GM23338 (cell line): ENCODE measurements around the gene ITIH5. TPM values are rescaled to one million over a fixed set of nuclear protein-coding genes. Genes with fewer than 3 reads are reported as not detected.

ENCODE experiments used
- ATAC-seq: fragments of 200-7000 bp; cut with Tn5 transposase; 3 replicates; pipeline ENCODE4 v1.9.1; 2020
- DNase-seq: peaks from one replicate; pipeline ENCODE4 v3.0.0-alpha.2; 2015; ENCODE audit warnings: low spot score
- H2AFZ ChIP-seq: fragments of 200-600 bp; sonication (generic); 2 replicates; pipeline ENCODE4 v1.8.0; 2016; ENCODE audit warnings: antibody characterized with exemption, mild to moderate bottlenecking, moderate library complexity
- H3F3A ChIP-seq: fragments of 200-600 bp; sonication (generic); replicated peaks from 2 replicates; pipeline ENCODE4 v1.8.0; 2017; ENCODE audit warnings: antibody characterized with exemption, mixed run types, low read depth
- H3K27ac ChIP-seq: fragments of 200-600 bp; sonication (generic); 2 replicates; pipeline ENCODE4 v1.6.1; 2016; ENCODE audit warnings: low read depth
- H3K27me3 ChIP-seq: fragments of 200-600 bp; sonication (generic); 2 replicates; pipeline ENCODE4 v1.8.0; 2016; ENCODE audit warnings: mild to moderate bottlenecking, mixed run types, moderate library complexity; ENCODE audit not compliant: insufficient read depth
- H3K36me3 ChIP-seq: fragments of 200-600 bp; sonication (generic); 2 replicates; pipeline ENCODE4 v1.8.0; 2016; ENCODE audit warnings: mild to moderate bottlenecking; ENCODE audit not compliant: insufficient read depth
- H3K4me1 ChIP-seq: fragments of 200-600 bp; sonication (generic); 2 replicates; pipeline ENCODE4 v1.8.0; 2016; ENCODE audit warnings: mild to moderate bottlenecking, moderate library complexity; ENCODE audit not compliant: insufficient read depth
- H3K4me2 ChIP-seq: fragments of 200-600 bp; sonication (generic); 2 replicates; pipeline ENCODE4 v1.7.1; 2017; ENCODE audit warnings: mixed run types
- H3K4me3 ChIP-seq: fragments of 200-600 bp; sonication (generic); 2 replicates; pipeline ENCODE4 v1.6.1; 2016; ENCODE audit warnings: mixed run types
- H3K79me2 ChIP-seq: fragments of 200-600 bp; sonication (generic); replicated peaks from 2 replicates; pipeline ENCODE4 v1.8.0; 2017; ENCODE audit warnings: mild to moderate bottlenecking; ENCODE audit not compliant: insufficient read depth
- H3K9me2 ChIP-seq: fragments of 200-600 bp; sonication (generic); 2 replicates; pipeline ENCODE4 v1.8.0; 2017; ENCODE audit not compliant: insufficient read depth
- H4K20me1 ChIP-seq: fragments of 200-600 bp; sonication (generic); replicated peaks from 2 replicates; pipeline ENCODE4 v1.8.0; 2017; ENCODE audit warnings: mild to moderate bottlenecking; ENCODE audit not compliant: insufficient read depth
- H3K27ac Mint-ChIP-seq: 2 replicates; pipeline ENCODE4 v1.8.0; 2020; ENCODE audit warnings: inconsistent platforms, mild to moderate bottlenecking, moderate library complexity, mixed read lengths
- H3K27me3 Mint-ChIP-seq: 3 replicates; pipeline ENCODE4 v1.8.0; 2022; ENCODE audit warnings: low read depth, mild to moderate bottlenecking, moderate library complexity, mixed read lengths, inconsistent platforms; ENCODE audit not compliant: insufficient read depth, poor library complexity
- H3K36me3 Mint-ChIP-seq: 3 replicates; pipeline ENCODE4 v1.8.0; 2021; ENCODE audit warnings: low read depth, mild to moderate bottlenecking, inconsistent platforms, moderate library complexity, mixed read lengths
- H3K4me1 Mint-ChIP-seq: 3 replicates; pipeline ENCODE4 v1.8.0; 2020; ENCODE audit warnings: mild to moderate bottlenecking, inconsistent platforms, mixed read lengths
- H3K4me3 Mint-ChIP-seq: 3 replicates; pipeline ENCODE4 v1.8.0; 2021; ENCODE audit warnings: moderate library complexity, mild to moderate bottlenecking, inconsistent platforms, mixed read lengths
- H3K9me3 Mint-ChIP-seq: 3 replicates; pipeline ENCODE4 v1.8.0; 2020; ENCODE audit warnings: moderate library complexity, mild to moderate bottlenecking, inconsistent platforms, mixed read lengths
- JUNB ChIP-seq: IDR thresholded peaks from one replicate; pipeline ENCODE4 v1.6.1; 2016; ENCODE audit warnings: antibody characterized with exemption; ENCODE audit not compliant: unreplicated experiment
- POLR2AphosphoS5 ChIP-seq: IDR thresholded peaks from 2 replicates; pipeline ENCODE4 v1.6.1; 2016; ENCODE audit warnings: antibody characterized with exemption, low read depth
- STAT1 ChIP-seq: IDR thresholded peaks from one replicate; pipeline ENCODE4 v1.6.1; 2016; ENCODE audit warnings: antibody characterized with exemption; ENCODE audit not compliant: unreplicated experiment
- ZNF114 ChIP-seq: fragments of 250-450 bp; sonication (Bioruptor Pico); IDR thresholded peaks from 2 replicates; pipeline ENCODE4 v1.5.0; 2020; ENCODE audit warnings: mild to moderate bottlenecking, moderate library complexity
- ZNF331 ChIP-seq: fragments of 250-450 bp; sonication (Bioruptor Pico); IDR thresholded peaks from 2 replicates; pipeline ENCODE4 v1.5.0; 2020; ENCODE audit warnings: low read depth, mild to moderate bottlenecking, moderate library complexity
- polyA plus RNA-seq: library from polyadenylated mRNA; unstranded; fragments of >200 nt; fragmentation: Nextera tagmentation; extraction: Ambion mirVana; gene quantifications from 2 replicates; pipeline ENCODE4 v1.2.1, GENCODE V29; 2016
- total RNA-seq: library from RNA; depleted of rRNA; stranded (reverse); fragments of >200 nt; shearing (Covaris generic); gene quantifications from 2 replicates; pipeline ENCODE4 v1.2.3, GENCODE V29; 2014
- TF ChIP-seq, protein P1 (sequence below), 2 experiments: fragments of 200-600 bp in 1 of 2; sonication (generic) in 1 of 2; conservative IDR thresholded peaks; 2 replicates each; pipeline versions ENCODE4 v1.5.1 to v1.6.1; 2016 to 2017; ENCODE audit warnings: antibody characterized with exemption in 2 of 2, low read depth in 2 of 2, mild to moderate bottlenecking in 2 of 2, moderate library complexity in 1 of 2
- TF ChIP-seq, protein P2 (sequence below): IDR thresholded peaks from one replicate; pipeline ENCODE4 v1.6.1; 2018; ENCODE audit warnings: antibody characterized with exemption; ENCODE audit not compliant: unreplicated experiment

ITIH5 gene
- total and polyA plus RNA-seq, 2 experiments from 2014 or later: 0.99 to 2.2 TPM

DNA sequence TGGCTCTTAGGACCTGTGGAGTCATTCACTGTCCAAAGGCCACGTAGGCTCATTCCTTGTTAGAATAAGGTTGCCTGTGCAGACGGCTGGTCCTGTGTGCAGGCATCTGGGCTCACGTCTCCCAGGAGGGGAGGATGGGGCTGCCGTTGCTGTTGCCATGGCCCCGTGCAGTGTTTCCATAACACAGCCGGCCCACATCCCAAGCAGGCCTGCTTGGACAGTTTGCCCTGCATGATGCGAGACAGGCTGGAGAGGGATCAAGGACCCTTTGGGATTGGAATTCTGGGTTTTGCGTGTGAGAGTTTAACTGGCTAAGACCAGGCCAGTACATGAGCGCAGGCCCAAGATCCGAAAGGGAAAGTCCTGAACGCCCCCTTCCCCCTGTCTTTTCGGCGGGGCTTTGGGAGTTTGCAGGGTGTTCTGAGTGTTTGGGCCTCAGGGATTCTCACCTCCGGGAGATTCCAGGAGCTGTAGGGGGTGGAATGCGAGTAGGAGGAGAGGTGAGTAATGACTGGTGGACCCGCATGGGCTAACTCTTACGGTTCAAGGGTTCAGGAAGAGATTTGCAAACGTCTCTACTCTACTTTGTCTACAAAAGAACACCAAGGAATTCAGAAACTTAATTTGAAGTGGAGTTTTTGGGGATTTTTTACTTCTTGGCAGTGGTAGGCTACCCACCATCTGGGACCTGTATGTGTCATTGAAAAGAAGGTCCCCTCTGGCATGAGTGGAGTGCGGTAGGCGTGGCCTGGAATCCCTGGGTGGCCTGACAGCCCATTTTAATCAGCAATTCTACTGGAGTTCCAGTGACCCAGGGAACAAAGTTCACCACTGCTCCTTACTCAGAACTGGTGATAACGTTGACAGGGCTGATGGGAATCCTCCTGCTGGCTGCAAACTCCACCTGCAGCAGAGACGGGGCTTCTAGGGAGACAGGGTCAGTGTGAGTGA is 125.4 kb downstream of the ITIH5 start:
- peaks cover 9% of the 10 kb centered on the region; the same call in 1 of the 2 replicates for H3K4me1 ChIP-seq
- peak; percentile 90 for ATAC-seq

More for the DNA sequence above, 125.4 kb downstream of the ITIH5 start:
- H3K4me3 Mint-ChIP-seq: no peak overlapping the region
- no peaks in the 10 kb centered on the region for H3K36me3 ChIP-seq
- DNase-seq: peak; percentile 69
- no peak overlapping the region for H3K4me3 ChIP-seq
- peak overlapping the region; percentile 44; the same call in 1 of the 2 replicates for H3K4me2 ChIP-seq
- H3K9me2 ChIP-seq: peaks cover 13% of the 10 kb centered on the region
- peak overlapping the region; percentile 61 for H2AFZ ChIP-seq
- no peaks in the 10 kb centered on the region for H4K20me1 ChIP-seq
- H3K79me2 ChIP-seq: no peaks in the 10 kb centered on the region
- peak overlapping the region; percentile 40; the same call in 1 of the 2 replicates for H3K27ac ChIP-seq
- peaks cover 5% of the 10 kb centered on the region; the same call in 1 of the 3 replicates for H3K9me3 Mint-ChIP-seq
- no peaks in the 10 kb centered on the region for H3F3A ChIP-seq
- H3K27ac Mint-ChIP-seq: peak overlapping the region; percentile 66
- H3K27me3 Mint-ChIP-seq: peaks cover 12% of the 10 kb centered on the region
- H3K27me3 ChIP-seq: no peaks in the 10 kb centered on the region
- TF ChIP-seq, protein P1, sequence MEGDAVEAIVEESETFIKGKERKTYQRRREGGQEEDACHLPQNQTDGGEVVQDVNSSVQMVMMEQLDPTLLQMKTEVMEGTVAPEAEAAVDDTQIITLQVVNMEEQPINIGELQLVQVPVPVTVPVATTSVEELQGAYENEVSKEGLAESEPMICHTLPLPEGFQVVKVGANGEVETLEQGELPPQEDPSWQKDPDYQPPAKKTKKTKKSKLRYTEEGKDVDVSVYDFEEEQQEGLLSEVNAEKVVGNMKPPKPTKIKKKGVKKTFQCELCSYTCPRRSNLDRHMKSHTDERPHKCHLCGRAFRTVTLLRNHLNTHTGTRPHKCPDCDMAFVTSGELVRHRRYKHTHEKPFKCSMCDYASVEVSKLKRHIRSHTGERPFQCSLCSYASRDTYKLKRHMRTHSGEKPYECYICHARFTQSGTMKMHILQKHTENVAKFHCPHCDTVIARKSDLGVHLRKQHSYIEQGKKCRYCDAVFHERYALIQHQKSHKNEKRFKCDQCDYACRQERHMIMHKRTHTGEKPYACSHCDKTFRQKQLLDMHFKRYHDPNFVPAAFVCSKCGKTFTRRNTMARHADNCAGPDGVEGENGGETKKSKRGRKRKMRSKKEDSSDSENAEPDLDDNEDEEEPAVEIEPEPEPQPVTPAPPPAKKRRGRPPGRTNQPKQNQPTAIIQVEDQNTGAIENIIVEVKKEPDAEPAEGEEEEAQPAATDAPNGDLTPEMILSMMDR (conservative IDR thresholded peaks at IDR 0.05; ENCODE audit: low read depth in 2 of 2): peak in 1 of 2 experiments; percentile 23; a peak in 2 of 4 replicates
- TF ChIP-seq JUNB: no peak
- no peak for TF ChIP-seq POLR2AphosphoS5
- TF ChIP-seq ZNF331 (CRISPR knock-in tag): no peak
- no peak for TF ChIP-seq STAT1
- TF ChIP-seq, protein P2, sequence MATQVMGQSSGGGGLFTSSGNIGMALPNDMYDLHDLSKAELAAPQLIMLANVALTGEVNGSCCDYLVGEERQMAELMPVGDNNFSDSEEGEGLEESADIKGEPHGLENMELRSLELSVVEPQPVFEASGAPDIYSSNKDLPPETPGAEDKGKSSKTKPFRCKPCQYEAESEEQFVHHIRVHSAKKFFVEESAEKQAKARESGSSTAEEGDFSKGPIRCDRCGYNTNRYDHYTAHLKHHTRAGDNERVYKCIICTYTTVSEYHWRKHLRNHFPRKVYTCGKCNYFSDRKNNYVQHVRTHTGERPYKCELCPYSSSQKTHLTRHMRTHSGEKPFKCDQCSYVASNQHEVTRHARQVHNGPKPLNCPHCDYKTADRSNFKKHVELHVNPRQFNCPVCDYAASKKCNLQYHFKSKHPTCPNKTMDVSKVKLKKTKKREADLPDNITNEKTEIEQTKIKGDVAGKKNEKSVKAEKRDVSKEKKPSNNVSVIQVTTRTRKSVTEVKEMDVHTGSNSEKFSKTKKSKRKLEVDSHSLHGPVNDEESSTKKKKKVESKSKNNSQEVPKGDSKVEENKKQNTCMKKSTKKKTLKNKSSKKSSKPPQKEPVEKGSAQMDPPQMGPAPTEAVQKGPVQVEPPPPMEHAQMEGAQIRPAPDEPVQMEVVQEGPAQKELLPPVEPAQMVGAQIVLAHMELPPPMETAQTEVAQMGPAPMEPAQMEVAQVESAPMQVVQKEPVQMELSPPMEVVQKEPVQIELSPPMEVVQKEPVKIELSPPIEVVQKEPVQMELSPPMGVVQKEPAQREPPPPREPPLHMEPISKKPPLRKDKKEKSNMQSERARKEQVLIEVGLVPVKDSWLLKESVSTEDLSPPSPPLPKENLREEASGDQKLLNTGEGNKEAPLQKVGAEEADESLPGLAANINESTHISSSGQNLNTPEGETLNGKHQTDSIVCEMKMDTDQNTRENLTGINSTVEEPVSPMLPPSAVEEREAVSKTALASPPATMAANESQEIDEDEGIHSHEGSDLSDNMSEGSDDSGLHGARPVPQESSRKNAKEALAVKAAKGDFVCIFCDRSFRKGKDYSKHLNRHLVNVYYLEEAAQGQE: no peak
- TF ChIP-seq ZNF114 (CRISPR knock-in tag): no peak
- H3K36me3 Mint-ChIP-seq: 0 out of 3 replicates have a peak, but pooled peaks cover 2% of the 10 kb centered on the region
- peaks cover 22% of the 10 kb centered on the region for H3K4me1 Mint-ChIP-seq
